ENCODE data around the gene CDKN2C.
A peak's percentile ranks its signal among the peaks of the same experiment; 100 is the strongest.
"Not testable (repeated sequence)": the region's sequence is repeated elsewhere in the genome, so short reads cannot be mapped to it uniquely, and the experiment has no call there.

The CDKN2C gene

DNA sequence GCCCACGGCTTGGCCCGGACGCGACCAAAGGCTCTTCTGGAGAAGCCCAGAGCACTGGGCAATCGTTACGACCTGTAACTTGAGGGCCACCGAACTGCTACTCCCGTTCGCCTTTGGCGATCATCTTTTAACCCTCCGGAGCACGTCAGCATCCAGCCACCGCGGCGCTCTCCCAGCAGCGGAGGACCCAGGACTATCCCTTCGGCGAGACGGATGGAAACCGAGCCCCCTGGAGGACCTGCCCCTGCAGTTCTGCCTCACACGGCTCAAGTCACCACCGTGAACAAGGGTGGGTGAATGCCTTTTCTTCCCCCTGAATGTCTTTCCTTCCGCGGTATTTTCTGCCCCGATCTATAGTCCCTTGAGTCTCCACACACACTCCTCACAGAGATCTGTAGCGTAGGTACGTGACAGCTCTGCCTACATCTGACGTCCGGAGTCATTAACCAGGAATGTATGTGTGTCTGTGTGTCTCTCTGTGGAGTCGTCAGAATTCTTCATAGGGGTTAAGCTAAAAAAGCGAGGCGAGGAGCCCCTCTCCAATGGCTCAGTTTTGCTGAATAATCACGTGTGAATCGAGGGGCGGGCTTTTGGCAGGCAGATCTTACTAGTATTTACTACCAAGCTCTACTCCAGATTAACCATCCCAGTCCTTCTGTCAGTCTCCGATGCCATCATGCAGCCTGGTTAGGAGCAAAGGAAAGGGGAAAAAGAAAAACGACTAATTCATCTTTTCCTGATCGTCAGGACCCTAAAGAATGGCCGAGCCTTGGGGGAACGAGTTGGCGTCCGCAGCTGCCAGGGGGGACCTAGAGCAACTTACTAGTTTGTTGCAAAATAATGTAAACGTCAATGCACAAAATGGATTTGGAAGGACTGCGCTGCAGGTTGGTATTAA lies at the start of gene CDKN2C:
Gene CDKN2C (plus strand): TSS at position 635 of the 898 bp plus-strand sequence. CDS start 124 bp downstream, at position 759.
- DNase-seq = peak; percentile 67

DNA sequence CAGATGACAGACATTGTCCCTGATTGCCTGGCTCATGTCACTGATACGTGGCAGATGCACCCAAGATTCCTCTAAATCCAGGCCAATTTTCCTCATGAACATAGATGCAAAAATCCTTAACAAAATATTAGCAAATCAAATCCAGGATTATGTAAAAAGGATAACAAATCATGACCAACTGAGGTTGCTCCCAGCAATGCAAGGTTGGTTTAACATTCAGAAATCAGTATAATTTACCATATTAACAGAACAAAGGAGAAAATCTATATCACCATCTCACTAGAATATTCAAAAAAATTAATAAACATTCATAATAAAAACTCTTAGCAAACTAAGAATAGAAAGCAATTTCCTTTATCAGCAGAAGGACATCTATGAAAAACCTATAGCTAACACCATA lies 49.6 kb upstream of the CDKN2C start:
- DNase-seq = no peak

DNA sequence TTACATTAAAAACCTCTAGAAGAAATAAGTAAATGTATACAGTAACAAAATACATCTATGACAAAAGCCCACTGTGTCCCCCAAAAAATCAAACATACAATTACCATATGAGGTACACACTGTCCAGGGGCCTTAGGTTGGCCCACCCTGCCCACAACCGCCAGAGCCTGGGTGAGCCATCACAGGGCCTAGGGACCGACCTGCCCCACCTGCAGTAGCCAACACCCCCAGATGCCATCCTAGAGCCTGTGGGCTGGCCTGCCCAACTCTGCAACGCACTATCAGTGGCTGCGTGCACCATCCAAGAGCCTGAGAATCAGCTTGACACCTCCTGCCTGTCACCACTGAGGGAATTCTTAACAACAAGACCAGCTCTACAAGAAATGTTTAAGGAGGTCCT lies 49.0 kb upstream of the CDKN2C start:
- no peak for DNase-seq

DNA sequence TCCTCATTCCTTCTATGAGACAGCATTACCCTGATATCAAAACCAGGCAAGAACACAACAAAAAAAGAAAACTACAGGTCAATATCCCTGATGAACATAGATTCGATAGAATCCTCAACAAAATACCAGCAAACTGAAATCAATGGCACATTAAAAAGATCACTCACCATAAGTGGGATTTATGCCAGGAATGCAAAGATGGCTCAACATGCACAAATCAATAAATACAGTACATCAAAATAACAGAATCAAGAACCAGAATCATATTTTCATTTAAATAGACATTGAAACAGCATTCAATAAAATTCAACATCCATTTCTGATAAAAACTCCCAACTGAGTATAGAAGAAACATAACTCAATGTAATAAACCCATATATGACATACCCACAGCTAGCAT lies 46.5 kb upstream of the CDKN2C start:
- no peak for DNase-seq

DNA sequence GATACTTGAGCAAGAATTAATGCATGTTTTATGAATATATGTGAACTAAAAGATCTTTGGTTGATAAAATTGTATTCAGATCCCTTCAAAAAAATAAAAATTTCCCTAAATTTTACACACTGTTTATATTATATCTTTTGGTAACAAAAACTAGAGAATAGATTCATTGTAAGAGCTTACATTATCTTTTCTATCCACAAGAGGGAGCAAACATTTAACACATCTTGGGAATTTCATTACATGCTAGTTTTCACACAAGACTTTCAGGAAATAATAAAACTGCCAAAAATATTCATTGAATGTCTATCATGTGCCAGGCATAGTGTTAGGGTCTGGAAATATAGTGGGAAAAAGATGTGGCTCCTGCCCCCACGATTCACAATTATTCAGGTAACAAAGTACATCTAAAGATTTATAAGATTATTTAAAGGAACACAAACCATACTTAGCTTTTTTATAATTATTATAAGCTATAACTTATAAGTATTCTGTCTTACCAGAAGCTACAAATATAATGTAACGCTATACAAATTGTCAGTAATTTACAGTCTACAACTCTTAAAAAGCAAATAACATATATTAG lies 40.6 kb upstream of the CDKN2C start:
- no peak for DNase-seq

DNA sequence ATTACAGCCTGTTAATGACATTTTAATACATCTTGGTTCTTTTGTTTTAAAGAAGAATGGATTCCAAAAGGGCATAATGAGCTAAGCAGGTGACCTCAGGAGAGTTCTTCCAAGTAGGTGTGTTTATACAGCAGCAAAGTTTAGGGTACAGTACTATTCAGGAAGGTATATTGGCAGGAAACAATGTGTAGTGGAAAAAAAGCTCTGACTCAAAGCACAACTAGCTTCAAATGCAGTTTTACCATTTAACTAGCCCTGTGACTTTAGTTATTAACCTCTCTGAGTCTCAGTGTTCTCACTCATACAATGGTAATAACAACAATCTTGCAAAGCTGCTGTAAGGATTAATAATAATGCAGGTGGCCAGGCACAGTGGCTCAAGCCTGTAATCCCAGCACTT lies 39.9 kb upstream of the CDKN2C start:
- no peak for DNase-seq

DNA sequence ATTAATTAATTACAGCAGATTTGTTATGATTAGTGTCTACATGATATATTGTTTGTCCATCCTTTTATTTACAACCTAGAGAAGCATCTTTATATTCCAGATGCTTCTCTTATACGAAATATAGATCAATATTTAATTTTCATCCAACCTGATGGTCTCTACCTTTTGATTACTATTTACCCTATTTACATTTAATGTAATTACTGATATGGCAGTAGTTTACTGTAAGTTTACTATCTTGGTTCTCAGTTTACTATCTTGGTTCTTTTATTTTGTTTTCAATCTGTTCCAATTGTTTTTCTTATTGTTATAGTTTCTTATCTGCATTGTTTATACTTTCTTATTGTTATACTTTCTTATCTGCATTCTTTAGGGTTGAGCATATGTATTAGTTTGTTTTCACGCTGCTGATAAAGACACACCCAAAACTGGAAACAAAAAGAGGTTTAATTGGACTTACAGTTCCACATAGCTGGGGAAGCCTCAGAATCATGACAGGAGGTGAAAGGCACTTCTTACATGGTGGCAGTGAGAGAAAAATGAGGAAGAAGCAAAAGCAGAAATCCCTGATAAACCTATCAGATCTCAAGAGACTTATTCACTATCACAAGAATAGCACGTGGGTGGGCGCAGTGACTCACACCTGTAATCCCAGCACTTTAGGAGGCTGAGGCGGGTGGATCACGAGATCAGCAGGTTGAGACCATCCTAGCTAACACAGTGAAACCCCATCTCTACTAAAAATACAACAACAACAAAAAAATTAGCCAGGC lies 38.9 kb upstream of the CDKN2C start:
- no peak for DNase-seq

DNA sequence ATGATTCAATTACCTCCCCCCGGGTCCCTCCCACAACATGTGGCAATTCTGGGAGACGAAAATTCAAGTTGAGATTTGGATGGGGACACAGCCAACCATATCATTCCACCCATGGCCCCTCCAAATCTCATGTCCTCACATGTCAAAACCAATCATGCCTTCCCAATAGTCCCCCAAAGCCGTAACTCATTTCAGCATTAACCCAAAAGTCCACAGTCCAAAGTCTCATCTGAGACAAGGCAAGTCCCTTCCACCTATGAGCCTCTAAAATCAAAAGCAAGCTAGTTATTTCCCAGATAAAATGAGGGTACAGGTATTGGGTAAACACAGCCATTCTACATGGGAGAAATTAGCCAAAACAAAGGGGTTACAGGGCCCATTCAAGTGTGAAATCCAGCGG lies 38.0 kb upstream of the CDKN2C start:
- DNase-seq = not testable (repeated sequence)

DNA sequence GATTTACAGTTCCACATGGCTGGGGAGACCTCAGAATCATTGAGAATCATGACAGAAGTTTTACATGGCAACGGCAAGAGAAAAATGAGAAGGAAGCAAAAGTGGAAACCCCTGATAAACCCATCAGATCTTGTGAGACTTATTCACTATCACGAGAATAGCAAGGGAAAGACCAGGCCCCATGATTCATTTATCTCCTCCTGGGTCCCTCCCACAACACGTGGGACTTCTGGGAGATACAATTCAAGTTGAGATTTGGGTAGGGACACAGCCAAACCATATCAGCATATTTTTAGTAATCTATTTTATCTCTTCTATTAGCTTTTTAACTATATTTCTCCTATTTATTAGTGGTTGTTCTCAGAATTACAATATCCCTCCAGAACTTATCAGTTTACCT lies 36.3 kb upstream of the CDKN2C start:
- not testable (repeated sequence) for DNase-seq

DNA sequence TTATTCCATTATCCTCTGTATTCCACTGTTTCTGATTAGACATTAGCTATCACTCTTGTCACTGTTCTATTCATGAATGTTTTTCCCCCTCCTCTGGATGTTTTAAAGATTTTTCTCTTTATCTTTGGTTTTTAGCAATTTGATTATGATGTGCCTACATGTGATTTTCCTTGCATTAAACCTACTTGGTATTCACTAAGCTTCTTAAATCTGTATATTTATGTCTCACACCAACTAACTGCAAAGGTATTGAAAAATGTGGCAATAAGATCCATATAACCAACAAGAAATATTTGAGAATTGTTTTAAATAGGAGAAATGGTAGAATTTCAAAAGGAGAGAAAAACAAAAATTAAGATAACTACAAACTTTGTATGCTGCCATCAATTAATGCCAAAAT lies 35.2 kb upstream of the CDKN2C start:
- DNase-seq = no peak

DNA sequence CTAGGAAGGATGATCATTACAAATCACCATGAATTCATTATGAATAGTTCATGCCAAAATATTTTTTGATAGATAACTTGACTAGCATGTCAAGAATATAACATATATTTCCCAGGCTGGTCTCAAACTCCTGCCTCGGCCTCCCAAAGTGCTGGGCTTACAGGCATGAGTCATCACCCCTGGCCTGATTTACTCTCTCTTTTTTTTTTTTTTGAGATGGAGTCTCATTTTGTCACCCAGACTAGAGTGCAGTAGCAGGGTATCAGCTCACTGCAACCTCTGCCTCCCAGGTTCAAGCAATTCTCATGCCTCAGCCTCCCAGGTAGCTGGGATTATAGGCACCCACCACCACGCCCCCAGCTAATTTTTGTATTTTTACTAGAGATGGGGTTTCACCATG lies 34.8 kb upstream of the CDKN2C start:
- DNase-seq = not testable (repeated sequence)

DNA sequence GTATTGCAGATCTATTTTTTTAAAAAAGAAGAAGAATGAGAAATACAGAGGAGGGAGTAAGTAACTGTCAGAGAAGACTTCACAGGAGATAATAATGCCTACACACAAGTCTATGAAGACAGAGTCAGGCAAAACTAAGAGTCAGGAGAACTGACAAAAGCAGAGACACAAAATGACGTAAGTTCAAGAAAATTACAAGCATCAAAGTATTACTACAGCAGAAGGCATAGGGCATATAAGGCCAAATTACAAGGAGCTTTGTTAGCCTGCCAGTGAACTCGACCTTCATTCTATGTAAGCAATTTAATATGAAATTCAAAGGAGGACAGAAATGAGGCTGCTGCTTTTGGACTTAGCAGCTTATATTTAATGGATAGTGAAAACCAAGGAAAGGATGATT lies 33.7 kb upstream of the CDKN2C start:
- DNase-seq = no peak

DNA sequence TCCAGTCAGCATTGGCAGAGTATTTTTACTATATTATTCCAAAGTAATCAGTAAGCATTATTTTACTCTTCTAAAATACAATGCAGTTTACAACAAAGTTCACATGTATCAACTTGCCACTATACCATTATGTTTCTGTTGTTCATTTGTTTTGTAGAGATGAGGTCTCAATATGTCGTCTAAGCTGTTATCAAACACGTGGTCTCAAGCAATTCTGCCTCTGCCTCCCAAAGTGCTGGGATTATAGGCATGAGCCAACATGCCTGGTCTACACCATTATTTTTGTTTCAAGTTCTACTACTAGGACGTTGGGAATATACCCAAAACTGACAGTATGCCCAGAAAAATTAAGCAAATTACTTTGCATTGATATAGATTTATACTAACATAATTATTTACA lies 29.8 kb upstream of the CDKN2C start:
- no peak for DNase-seq

DNA sequence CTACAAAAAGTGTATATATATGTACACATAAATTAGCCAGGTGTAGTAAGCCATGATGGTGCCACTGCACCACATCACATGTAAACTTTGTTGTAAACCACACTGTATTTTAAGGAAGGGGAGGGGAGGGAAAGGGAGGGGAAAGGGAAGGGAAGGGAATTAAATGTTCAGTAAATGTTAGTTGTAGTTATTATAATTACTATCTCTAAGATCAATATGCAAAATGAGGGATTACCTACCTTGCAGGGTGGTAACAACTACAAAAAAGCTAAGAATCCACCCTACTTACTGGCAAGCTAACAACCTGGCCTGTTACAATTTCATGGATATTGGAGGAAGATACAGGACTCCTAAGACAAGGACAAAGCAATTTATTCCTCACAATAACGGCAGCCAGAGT lies 27.7 kb upstream of the CDKN2C start:
- DNase-seq = no peak

DNA sequence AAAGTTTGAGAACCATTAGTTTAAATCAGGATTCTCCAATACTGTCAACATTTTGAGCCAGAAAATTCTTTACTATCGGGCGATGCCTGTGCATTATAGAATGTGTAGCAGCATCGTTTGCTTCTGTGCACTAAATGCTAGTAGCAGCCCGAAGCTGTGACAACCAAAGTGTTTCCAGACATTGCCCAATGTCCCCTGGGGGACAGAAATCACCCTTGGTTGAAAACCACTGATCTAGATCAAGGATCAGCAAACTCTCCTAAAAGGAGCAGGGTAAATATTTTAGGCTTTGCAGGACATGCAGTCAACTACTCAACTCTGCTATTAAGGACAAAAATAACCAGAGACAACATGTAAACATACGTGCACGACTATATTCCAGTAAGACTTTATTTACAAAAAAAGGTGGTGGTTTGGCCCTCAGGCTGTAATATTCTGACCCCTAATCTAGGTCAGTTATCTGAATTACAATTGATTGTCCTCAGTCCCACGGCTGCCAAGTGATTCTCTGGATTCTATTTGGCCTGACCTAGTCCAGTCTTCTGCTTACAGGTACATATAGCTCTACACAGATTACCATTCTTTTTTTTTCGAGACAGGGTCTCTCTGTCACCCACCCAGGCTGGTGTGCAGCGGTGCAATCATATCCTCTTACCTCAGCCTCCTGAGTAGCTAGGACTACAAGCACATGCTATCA lies 20.6 kb upstream of the CDKN2C start:
- DNase-seq = no peak

DNA sequence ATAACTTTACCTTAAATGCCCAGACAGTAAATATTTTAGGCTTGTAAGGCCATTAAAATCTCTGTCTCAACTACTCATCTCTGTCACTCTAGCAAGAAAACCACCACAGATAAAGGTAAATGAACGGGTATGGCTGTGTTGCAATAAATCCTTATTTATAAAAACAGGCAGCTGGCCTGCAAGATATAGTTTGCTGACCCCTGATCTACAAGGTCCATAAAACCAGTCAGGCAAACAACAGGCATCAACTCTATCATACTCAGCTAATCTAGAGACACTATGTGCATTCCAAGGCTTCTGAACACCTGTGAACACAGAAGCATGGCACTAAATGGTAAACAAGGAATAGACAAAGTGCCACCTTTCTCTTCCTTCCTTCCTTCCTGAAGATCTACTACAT lies 19.6 kb upstream of the CDKN2C start:
- DNase-seq = no peak

DNA sequence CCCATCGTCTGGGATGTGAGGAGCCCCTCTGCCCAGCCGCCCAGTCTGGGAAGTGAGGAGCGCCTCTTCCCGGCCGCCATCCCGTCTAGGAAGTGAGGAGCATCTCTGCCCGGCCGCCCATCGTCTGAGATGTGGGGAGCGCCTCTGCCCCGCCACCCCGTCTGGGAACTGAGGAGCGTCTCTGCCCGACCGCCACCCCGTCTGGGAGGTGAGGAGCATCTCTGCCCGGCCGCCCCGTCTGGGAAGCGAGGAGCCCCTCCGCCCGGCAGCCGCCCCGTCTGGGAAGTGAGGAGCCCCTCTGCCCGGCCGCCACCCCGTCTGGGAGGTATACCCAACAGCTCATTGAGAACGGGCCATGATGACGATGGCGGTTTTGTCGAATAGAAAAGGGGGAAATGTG lies 17.5 kb upstream of the CDKN2C start:
- not testable (repeated sequence) for DNase-seq

DNA sequence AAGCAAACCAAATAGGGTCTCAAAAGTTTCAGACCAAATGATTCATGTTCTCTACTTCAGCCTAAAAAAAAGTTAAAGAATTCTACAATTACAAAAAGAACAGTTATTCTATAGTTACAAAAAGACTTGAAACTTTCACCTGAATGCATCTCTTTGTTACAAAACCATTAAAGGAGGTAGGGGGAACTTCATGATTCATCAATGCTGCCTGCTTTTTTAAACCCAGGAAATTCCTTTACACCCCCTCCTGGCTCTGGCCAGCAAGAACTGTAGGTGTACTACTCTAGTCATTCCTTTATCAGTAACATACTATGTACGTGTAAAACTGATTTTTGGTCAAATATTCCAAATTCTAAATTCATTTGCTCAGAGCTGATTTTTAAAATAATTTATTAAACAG lies 14.9 kb upstream of the CDKN2C start:
- no peak for DNase-seq

DNA sequence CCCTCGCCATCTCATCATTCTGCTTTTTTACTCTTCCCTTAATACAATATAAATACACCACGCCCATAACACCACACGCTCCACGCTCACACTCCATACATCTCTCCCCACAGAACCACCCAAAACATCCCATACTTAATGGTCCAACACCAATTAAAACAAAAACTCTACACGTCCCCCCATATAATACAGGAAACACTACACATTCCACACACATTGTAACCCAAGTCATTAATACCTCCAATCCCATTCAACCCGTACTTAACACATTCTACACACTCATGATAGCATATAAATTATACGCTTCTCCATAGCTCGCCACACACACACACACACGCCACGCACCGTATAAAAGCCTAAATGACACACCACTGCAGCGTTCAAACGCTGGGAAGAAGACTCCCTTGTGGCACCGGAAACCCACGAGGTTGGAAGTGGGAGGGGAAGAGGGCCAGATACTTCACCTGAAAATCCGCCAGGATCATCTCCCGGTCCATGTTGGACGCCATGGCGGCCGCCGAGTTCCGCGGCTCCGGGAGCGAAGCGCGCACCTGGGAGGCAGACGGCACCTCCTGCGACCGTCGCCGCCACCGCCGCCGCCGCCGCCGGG lies 10.6 kb upstream of the CDKN2C start:
- DNase-seq = no peak

DNA sequence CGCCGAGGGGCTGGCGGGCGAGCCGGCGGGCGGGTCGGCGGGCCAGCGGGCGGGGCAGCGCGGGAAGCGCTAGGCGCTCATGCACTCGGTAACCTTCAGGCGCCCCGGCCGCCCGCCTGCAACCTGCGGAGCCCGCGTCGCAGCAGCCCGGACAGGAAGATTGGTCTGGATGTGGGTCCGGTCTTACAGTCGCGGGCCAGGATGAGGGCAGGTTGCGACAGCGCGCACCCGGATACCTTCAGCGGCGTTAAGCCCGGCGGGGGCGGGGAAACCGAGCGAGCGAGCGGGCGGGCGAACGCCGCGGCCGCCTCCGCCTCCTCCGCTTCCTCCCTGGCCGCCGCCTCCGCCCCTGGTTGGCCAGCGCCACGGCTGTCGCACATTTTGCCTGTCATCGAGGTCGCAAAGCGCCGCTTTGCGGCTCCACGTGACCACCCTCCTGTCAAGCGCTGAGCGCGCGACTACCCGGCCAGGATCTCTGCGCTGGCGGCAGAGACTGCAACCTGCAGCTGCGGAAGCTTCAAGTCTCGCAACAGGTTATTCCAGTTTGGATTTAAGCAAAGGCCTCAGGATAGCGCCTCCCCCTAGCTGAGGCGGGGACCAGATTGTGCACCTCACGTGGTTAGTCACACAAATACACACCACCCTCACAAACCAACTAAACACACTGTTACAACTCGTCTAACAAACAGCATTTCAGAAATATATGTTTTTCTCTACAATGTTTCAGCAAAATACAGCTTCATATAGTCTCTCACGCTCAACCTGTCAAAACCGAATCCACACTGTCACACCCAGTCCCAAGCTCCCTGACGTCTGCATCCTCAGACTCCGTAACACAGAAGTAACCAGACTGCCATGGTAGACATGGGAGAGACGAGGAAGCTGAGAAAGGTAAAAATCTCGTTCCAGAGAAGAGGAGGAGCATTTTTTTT lies 9.9 kb upstream of the CDKN2C start, which contains the start of gene FAF1:
Gene FAF1 (minus strand): TSS at position 355 of the 932 bp plus-strand sequence. CDS start 456 bp downstream, outside the sequence.
- peak; percentile 97 for DNase-seq

DNA sequence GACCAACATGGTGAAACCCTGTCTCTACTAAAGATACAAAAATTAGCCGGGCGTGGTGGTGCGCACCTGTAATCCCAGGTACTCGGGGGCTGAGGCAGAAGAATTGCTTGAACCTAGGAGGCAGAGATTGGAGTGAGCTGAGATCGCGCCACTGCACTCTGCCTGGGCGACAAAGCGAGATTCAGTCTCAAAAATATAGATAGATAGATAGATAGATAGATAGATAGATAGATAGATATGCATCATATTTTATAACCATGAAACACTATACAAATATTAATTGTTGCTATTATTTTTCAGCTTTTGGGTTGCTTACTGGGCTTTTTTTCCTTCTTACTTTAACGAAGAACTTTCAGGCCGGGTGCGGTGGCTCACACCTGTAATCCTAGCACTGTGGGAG lies 5.2 kb upstream of the CDKN2C start:
- DNase-seq = no peak

Data from NCI-H2171 (cell line).